COR-L47 (cell line): ENCODE measurements around the gene GMFB.

Source experiments
- DNase-seq: peaks from one replicate; lab custom pipeline; 2025; lab: John Stamatoyannopoulos, UW

The GMFB gene

DNA sequence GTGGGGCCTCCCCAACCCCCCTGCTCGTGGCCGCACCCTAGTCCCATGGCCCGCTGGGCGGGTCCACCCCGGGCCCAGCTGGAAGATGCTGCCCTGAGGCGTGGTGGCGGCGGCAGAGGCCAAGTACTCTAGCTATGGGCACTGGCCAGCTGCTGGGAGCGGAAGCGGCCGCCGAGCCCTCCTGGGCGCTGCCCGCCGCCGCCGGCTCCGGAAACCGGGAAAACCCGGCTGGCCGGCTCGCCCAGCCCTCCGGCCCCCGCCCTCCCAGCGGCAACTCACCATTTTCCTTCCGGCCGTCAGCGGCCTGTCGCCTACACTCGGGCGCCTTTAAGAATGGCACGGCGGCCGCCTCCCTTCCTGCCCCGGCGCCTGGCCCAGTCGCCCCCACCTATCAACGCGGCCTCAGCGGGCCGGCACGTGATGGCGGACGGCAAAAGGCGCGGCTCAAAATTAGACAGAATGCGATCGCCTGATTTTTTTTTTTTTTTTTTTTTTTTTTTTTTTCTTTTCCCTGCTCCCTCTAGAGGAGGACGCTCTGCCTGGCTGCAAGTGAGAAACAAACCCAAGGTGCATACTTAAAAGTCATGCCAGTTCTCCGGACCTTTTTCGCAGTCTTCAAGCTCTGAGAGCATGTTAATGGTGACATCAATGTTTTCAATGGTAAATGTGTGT, at the start of gene GMFB:
GMFB (minus strand) TSS at position 335 of the 672 bp plus-strand sequence; CDS start at position 282, 53 bp downstream.
- peak; percentile 92 for DNase-seq

DNA sequence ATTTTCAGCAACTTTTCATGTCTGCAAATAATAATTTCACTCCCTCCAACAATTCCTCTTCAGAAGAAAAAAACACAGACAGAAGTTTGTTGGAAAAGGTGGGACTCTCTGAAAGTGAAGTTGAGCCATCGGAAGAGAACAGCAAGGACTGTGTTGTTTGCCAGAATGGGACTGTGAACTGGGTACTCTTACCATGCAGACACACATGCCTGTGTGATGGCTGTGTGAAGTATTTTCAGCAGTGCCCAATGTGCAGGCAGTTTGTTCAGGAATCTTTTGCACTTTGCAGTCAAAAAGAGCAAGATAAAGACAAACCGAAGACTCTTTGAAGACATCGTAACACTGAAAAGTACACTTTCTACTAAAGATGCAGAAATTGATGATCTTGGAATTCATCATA, 49.3 kb upstream of the GMFB start:
- no peak for DNase-seq

DNA sequence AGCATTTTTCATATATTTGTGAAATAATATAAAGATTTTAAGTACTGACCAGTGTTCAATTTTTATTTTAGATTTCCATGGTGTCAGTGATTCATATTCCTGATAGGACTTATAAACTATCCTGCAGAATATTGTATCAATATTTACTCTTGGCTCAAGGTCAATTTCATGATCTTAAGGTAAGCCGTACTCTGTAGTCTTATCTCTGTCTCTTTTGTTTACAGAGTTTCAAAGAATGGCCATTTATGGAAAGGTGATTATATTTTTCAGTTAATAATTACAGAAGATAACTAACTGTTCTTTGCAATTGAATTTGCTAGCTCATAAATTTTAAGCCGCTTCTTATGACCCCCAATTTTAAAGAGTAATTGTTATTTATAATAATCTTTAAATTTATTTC, 48.9 kb upstream of the GMFB start:
- no peak for DNase-seq

GRCh38 chr14:54535646-54536045, 46.9 kb upstream of the GMFB start:
- DNase-seq, result peak; percentile 31

- DNase-seq, result no peak
Observed at GRCh38 chr14:54535126-54535525, 46.3 kb upstream of the GMFB start.

DNA sequence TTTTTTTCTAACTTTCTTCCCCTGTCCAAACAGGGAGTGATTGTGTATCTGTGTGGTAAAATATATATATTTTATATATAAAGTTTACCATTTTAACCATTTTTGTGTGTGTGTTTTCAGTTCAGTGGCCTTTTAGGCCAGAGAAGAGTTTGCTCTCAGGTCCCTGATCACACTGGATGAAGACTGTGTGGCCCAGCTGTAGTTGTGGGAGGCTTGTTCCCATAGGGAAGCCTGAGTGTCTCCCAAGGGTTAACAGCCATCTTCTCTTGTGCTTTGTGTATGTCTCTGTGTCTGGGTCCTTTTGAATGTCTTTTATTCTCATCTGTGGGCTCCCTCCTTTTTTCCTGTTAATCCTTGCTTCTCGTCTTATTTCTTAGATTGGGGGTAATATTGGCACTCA, 44.3 kb upstream of the GMFB start:
- no peak for DNase-seq

GRCh38 chr14:54532111-54533012, 43.6 kb upstream of the GMFB start:
- no peak for DNase-seq

DNA sequence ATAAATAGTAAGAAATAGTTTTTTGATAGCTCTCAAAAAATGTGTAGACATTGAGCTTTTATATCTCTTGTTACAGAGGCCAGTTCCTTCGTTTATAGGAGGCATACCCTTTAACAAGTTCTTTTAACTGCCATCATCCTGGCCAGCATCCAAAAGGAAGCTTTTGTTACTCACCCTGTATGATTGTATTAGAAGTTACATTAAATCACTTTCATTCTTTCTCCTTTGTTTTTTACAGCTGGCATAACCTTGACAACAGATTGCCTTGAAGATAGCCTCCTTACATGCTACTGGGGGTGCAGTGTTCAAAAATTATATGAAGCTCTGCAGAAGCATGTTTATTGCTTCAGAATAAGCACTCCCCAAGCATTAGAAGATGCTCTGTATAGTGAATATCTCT, 41.0 kb upstream of the GMFB start:
- peak; percentile 64 for DNase-seq

DNA sequence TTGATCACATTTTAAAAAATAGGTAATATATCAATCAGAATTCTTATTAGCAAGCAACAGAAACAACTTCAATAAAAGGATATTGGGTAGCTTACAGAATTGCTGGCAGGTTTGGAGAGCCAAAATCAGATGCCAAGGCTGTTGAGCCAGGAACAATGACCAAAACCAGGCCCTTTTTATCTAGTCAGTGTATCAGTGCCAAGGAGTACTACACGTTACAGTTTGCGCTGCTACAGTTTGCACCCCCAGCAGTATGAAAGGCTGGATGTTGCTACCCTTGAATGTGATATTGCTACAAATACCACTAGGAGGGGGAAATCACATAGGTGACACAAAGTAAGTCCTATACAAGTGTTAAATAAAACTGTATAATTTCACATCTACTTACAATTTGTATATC, 40.2 kb upstream of the GMFB start:
- no peak for DNase-seq

GRCh38 chr14:54524410-54524809, 35.6 kb upstream of the GMFB start:
- no peak for DNase-seq

DNA sequence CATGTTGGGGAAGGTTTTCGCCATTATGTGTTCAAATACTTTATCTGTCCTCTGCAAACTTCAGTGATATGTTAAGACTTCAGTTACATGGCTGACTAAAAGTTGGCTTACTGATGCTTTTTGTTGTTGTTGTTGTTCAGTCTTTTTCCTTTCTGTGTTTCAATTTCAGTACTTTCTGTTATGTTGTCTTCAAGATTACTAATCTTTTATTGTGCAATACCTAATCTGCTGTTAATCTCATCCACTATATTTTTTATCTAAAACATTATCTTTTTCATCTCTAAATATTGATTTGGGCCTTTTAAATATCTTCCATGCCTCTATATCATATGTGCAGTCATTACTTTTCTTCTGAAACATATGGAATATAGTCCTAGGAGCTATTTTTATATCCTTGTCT, 27.9 kb upstream of the GMFB start:
- DNase-seq, result no peak

DNA sequence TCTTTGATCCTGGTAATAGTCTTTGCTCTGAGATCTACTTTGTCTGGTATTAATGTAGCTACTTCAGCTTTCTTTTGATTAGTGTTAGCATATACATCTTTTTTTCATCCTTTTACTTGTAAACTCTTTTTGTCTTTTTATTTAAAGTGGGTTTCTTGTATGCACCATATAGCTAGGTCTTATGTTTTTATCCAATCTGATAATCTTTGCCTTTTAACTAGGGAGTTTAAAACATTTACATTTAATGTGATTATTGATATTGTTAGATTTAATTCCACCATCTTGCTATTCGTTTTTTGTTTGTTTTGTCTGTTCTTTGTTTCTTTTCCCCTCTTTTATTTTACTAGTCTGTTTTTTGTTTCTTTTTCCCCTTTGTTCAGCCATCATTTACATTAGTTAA, 26.9 kb upstream of the GMFB start:
- DNase-seq, result no peak

- no peak for DNase-seq
Observed at GRCh38 chr14:54512393-54512792, 23.6 kb upstream of the GMFB start.

DNA sequence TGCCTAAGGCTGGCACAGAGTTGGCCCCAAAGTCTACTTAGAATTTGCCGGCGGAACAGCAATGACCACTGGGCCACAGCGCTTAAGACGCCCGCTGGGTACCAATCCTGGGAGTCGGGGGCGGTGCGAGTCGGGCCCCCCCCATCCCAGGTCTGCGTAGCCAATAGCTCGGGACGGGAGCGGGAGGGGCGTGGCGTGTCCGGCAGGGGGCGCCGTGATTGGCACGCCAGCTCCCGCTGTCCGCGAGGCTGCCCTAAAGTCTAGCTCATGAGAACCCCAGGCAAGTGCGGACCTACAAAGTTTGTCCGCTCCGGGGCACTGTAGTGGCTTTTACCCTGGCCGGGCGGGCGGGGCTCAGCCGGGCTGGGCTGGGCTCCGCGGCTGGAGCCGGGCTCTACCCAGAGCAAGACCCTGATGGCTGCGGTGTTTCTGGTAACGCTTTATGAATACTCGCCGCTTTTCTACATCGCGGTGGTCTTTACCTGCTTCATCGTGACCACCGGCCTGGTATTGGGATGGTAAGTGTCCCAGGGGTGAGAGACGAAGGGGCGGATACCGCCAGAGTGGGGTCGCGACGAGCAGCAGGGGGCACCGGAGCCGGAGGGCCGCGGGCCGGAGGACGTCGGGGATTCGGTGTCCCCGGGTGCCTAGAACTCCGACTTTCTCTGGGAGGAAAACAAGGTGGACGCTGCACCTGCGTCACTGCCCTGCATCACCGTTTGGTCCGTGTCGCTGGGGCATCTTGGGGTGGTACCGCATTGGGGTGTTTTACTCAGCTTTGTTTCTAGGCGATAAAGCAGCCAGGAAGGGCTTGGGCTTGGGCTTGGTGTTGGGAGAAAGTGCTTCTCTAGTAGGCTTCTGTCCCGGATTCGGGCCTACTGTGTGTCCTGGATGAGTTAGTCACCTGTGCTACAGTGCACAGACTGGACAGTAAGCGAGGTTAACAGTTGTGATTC, 21.0 kb upstream of the GMFB start, which contains the start of gene CGRRF1:
CGRRF1 (plus strand) TSS at position 361 of the 956 bp plus-strand sequence; CDS start at position 415, 54 bp downstream.
- peak; percentile 98 for DNase-seq

DNA sequence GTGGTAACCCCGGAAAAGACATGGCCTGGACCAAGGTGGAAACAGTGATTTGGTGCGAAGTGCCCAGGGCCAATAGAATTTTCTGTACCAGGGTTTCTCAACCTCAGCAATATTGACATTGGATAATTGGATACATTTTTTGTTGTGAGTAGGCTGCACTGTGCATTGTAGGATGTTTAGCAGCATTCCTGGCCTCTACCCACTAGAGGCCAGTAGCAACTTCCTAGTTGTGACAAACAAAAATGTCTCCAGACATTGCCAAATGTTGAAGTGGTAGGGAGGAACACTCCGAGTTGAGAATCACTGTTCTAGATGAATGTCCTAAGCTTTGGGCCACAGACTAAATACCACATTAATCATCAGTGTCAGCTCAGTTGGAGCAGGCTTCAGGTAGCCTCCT, 14.7 kb upstream of the GMFB start:
- DNase-seq, result no peak

GRCh38 chr14:54502602-54503001, 13.8 kb upstream of the GMFB start:
- no peak for DNase-seq

- no peak for DNase-seq
Observed at GRCh38 chr14:54501480-54501879, 12.7 kb upstream of the GMFB start.

DNA sequence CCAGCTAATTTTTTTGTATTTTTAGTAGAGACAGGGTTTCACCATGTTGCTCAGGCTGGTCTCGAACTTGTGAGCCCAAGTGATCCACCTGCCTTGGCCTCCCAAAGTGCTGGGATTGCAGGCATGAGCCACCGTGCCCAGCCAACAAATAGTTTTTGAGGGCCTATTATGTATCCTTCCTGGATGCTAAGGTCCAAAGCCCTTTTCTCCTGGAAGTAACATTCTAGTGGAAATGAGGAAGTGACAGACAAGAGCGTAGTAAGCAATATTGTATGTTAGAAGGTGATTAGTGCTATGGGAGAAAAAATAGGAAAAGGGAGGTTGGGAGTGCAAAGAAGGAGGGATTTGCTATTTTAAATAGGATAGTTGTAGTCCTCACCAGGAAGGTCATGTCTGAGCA, 12.0 kb upstream of the GMFB start:
- no peak for DNase-seq

GRCh38 chr14:54498579-54498978, 9.8 kb upstream of the GMFB start:
- no peak for DNase-seq

DNA sequence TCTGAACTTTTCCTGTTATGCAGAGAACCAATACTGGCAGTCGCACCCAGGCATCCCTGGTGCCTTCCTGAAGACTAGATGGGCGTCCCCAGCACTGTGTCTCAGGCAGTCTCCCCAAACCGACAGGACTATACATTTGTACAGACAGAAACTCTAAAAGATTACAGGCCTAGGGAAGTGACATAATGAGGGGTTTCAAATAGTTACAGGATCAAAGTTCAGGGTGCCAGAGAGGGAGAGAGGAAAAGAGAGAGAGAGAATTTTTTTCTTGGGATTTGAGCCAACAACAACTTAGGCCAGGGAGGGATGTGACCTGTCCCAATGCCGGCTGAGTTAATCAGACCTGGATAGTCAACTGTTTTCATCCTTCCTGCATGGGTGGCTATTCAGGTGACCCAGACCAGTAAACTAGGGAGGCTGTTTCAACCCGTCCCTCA, 9.3 kb upstream of the GMFB start:
- DNase-seq, result no peak

DNA sequence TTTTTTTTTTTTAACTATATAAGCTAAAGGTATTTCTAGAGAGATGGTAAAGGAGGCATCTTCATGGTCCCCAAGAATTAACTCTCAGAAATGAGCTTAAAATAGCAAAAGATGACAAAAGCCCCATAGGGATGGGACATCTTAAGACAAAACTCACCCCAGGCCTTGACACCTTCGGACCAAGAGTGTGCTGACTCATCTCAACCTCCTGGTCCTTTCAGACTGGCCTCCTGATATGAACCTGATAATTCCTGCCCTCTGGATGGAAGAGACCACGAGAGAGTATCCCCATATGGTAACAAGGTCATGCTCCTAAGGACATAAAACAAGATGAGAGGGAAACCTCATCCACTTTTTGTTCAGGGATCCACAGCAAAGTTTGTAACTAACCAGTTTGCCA, 8.4 kb upstream of the GMFB start:
- no peak for DNase-seq

GRCh38 chr14:54493293-54493692, 4.5 kb upstream of the GMFB start:
- DNase-seq, result no peak
